ENCODE data around the gene CYP3A4.
"Not testable (repeated sequence)": the region's sequence is repeated elsewhere in the genome, so short reads cannot be mapped to it uniquely, and the experiment has no call there.

Gene CYP3A4

DNA sequence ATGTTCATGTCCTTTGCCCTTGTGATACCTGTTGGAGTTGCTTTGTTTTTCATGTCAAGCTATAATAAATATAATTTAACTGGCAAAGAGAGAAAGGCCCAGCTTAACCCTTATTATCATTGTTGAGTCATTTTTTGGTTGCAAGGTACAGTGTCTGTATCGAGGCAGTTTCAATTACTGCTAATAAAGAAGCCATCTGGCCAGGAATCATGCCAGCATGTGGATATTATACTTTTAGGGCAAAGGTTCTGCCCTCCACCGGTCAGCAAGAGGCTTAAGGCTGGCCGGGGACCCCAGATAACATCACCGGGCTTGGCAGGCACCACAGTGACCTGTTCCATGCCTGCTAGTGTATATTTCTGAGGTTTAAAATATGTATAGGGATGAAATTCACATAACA is 9.0 kb upstream of the CYP3A4 start:
- no peak for DNase-seq (ENCODE audit: low read depth)

DNA sequence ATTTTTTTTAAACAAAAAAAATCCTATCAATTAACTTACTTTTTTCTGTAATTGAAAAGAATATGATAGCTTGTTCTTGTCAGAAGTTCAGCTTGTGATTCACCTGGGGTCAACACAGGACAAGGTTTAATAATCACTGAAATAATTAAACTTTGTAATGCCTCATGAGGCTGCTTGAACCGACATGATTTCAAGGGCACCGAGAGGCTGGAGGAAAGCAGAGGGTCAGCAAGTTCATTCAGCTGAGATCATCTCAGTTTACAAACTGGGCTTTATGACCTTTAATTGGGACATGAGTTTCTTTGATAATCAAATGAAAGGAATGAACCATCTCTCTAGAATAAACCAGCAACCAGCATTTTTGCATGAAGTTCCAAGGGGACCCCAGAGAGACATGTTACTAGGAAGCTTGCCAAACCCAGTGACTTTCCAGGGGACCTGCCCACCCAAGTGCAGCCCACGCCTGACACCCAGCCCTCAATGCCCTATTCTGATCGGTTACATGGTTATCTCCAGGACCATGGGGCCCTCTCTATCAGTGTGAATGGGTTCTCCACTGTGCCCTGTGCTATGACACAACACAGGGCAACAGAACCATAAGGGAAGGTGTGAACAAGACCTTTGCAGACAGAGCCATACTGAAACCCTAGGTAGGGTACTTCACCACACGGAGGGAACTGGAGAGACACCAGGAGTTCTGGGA is 7.8 kb upstream of the CYP3A4 start:
- no peak for DNase-seq (ENCODE audit: low read depth)

DNA sequence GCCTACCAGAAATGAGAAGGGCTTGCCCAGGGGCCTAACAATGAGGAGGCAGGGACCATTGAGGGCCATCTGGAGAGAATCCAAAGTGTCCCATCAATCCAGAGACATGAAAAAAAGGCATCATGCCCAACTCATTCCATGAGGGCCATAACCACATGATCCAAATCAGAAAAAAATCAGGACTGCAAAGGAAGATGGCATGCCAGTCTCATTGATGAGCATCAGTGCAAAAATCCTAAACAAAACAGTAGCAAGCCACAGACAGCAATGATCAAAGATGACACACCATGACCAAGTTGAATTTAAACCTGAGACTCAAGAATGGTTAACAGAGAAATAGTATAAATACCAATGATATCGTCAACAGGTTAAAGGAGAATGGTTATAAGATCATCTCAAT is 7.0 kb upstream of the CYP3A4 start:
- DNase-seq (ENCODE audit: low read depth): no peak

DNA sequence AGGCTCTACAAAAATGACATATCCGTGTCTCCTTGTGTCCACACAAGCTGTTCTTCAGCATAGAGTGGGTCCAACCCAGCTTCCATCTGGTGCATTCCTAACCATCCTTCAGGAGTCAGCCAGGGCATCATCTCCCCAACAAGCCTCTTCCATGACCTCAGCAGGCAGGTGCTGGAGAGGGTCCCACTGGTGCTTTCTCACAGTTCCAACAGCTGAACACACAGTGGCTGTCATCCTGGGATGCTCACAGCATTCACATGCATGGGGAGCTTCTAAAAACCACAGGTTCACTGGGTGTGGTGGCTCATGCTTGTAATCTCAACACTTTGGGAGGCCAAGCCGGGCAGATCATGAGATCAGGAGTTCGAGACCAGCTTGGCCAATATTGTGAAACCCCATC is 6.4 kb upstream of the CYP3A4 start:
- DNase-seq (ENCODE audit: low read depth): no peak

DNA sequence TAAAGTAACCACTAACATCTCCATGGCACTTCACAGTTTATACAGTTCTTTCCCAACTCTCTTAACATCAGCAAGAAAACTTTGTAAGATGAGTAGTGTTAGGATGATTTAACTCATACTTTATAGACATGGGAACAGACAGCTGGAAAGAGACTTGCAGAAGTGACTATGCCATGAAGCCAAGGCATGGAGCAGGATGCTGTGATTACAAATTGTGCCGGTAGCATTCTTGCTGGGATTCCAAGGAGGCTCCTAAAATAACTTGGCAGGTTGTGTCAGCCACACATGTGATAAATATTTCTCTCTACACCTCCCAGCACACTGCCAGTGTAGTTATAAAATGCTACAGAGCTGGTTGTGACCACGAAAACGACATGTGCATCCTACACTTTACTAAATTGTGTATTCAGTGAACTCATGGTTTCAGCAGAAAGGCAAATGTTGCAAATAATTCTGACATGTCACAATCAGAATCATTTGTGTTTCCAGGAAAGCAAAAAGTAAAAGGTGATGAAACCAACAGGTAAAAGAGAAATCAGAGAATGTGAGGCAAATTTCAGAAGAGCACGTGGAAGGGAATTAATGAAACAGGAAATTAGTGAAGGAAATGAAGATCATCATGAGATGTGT is 5.6 kb upstream of the CYP3A4 start:
- DNase-seq (ENCODE audit: low read depth): no peak

DNA sequence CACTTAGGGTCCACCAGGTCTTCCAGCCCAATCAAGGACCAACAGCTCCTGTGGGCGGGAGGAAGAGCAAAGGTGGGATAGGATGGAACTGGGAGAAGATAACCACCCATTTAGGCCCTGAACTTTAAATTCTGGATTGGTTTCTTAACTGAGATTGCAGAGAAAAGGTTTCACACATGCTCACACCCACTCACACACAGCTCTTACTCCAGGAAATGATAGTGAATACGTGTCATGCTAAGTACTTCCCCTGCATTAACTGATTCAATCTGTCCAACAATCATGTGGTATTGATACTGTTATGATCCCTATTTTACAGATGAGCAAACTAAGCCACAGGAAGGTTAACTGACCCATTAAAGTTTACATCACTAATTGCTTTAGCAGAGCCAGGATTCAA is 4.6 kb upstream of the CYP3A4 start:
- no peak for DNase-seq (ENCODE audit: low read depth)

DNA sequence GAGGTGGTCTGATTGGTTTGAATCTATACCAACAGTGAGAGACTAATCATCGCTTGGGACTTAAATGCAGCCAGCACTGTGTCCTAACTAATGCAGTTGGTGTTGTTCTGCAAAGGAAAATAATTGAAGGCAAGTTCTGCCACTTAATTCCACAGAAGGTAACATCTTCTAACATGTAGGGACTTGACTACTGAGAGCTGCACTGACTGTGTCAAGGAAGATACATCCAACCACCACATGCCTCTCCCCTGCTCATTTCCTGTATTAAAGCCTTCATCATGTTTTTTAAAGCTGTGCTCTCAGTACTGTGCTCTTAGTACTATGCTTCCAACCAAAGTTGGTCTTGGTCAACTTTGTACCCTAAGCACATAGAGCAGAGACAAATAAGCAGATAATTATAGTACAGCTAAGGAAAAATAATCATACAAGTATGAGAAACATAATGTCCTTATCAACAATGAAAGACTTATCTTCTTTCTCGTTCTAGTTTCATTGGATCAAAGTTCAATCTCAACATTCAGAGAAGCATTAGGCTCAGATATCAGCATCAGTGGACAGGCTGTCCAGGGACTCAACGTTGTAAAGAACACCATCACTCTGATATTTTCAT is 2.8 kb upstream of the CYP3A4 start:
- no peak for DNase-seq (ENCODE audit: low read depth)

DNA sequence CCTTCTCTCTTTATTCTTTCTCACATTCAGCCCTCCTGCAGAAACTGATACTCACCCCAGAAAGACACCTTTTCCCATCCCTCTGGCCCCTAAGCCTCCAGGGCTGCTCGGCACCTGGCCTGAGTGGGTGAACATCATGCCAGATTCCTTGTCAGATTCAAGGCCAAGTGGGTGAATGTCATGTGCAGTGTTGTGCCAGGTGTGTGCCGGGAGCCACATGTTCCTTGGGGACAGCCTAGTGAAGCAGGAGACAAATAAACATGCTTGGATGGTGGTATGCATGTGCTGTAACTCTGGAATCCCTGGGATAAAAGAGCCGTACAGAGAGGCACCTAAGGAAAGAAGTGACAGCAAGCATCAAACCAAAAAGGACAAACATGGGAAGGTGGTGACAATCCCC is 1.7 kb upstream of the CYP3A4 start:
- DNase-seq (ENCODE audit: low read depth): not testable (repeated sequence)

DNA sequence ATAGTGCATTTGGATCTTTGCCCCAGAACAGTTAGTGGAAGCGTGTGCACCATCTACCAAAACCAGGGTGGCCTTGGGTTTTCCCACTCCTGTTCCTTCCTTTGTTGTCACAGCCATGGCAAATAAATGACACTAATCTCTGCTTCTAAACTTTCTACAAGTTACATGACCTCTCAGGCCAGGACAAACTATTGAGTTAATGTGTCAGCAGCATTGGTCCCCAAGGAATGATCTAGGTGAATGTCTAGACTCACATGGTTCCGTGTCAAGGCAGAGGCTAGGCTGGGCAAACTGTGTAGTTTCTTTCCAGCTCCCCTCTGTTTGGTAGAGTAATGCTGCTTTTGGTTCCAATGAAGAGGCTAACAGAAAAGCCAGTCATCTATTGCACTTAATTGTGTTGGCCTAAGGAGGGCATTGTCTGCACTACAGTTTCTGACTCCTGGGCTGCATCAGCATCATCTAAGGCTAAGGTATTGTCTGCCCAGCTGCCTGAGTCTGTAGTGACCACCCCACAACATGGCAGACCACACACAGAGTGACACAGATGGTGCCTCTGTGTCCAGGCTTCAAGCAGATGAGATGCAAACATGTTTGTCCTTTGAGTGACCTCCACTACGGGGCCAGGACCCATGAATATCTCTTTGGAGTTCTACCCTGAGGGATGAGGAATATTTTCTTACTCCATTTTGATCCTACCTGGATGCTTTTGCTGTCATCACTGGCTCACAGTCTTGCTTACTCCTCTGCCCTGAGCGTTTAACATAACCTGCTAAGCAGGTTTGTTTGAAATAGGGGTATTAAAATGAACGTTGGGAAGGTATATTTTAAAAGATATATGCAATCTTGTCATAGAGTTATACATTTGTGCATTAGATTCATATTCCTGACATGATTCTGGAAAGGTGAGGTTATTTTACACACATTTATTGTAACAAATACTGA is 1.7 kb downstream of the CYP3A4 start:
- no peak for DNase-seq (ENCODE audit: low read depth)

DNA sequence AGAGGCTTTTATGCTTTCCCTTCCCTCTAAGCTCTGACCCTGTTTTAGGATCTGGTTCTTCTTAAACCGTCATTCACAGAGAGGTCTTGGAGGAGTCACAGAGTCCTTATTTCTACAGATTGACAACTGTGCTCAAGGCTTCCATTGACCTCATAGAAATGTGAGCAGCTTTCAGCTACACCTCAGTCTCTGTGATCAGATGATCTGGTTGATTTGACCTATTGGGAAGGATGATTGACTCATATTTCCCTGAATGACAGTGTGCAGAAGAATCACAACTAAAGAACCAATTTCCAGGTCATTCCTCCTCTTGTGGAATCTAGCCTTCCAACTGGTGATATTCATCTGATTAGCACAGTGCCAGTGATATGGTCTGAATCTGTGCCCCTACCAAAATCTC is 3.4 kb downstream of the CYP3A4 start:
- no peak for DNase-seq (ENCODE audit: low read depth)

DNA sequence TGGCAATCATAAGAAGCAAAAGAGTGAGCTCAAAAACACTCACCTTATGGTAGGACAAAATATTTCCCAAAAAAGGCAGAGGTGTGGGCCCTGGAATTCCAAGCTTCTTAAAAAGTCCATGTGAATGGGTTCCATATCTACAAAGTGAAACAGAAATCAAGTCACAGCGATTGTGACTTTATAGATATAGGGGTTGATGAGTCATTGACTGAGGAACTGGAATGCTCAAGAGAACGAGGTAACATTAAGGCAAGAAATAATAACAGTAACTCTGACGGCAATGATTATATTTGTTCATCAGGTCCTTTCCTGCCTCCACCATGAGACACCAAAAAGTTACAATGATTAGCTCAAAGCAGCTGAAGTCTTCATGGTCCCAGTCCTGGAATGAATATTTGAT is 4.0 kb downstream of the CYP3A4 start:
- no peak for DNase-seq (ENCODE audit: low read depth)

DNA sequence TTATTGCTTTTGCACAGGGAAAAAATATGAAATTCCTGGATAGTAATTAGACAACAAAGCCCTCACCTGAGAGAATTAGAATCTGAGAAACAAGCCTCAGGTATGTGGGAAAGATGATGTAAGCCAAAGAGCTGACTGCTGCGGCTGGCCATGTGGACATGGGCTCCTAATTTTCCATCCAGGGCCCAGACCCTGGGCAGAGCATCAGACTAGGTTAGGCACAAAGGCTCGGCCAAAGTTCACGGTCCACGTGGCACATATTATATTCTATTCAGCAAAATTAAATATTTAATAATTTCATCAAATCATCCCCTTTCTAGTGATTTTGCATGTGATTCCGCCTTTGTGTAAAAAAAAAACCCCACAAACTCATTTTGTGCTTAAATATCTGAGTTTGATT is 5.1 kb downstream of the CYP3A4 start:
- DNase-seq (ENCODE audit: low read depth): no peak

DNA sequence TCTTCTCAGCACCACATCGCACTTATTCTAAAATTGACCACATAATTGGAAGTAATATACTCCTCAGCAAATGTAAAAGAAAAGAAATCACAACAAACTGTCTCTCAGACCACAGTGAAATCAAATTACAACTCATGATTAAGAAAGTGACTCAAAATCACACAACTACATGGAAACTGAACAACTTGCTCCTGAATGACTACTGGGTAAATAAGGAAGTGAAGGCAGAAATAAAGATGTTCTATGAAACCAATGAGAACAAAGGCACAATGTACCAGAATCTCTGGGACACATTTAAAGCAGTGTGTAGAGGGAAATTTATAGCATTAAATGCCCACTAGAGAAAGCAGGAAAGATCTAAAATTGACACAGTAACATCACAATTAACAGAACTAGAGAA is 10.6 kb downstream of the CYP3A4 start:
- not testable (repeated sequence) for DNase-seq (ENCODE audit: low read depth)

DNA sequence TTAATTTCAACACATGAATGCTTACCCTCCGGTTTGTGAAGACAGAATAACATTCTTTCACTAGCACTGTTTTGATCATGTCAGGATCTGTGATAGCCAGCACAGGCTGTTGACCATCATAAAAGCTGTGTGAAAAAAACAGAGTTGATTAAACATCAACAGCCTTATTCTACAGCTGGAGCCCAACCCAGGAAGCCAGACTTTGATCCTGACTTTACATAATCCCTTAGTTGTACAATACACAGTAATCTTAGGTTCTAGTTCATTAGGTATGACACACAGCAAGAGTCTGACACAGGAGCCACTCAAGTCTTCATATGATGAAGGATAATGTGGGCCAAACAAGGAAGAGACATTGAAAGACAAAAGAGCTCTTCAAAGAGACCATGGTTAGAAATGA is 11.4 kb downstream of the CYP3A4 start:
- no peak for DNase-seq (ENCODE audit: low read depth)

DNA sequence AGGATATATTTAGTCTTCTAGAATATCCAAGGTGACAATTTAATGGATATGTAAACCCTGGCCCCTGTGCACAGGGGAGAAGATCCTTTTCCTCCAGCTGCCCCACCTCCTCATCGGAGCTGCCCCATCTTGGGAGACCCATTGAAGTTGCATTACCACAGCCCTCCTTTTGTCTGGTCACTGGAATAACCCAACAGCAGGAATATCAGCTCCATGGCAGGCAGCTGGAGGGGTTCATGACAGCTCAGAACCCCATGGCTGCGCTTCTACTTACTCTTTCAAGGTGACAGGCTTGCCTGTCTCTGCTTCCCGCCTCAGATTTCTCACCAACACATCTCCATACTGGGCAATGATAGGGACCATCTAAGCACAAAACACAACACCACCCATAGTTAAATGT is 14.5 kb downstream of the CYP3A4 start:
- DNase-seq (ENCODE audit: low read depth): not testable (repeated sequence)

DNA sequence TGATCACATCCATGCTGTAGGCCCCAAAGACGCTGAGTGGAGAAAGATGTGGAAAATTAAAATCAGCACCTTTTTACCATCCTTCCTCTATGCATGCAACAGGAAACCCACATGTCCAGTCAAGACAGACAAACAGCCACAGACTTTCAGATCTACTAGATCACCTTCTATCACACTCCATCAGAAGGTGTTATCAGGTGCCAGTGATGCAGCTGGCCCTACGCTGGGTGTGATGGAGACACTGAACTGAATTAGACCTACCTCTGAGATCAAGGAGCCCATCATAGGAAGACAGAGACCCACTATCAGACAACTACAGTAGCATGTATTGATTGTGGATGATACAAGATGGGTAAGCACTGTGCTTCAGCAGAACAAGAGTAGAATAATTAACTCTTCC is 15.5 kb downstream of the CYP3A4 start:
- no peak for DNase-seq (ENCODE audit: low read depth)

DNA sequence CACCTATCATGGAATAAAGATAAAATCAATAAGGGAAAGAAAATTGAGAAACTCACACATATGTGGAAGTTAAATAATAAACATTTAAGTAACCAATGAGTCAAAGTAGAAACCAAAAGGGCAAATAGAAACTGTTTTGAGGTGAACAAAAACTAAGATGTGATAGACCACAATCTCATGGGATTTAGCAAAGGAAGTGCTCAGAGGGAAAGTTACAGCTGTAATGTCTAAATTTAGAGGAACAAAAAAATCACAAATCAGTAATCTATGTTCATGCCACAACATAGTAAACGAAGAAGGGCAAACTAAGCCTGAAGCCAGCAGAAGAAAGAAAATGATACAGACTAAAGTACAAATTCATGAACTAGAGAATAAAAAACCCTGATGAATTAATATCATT is 16.3 kb downstream of the CYP3A4 start:
- DNase-seq (ENCODE audit: low read depth): no peak

DNA sequence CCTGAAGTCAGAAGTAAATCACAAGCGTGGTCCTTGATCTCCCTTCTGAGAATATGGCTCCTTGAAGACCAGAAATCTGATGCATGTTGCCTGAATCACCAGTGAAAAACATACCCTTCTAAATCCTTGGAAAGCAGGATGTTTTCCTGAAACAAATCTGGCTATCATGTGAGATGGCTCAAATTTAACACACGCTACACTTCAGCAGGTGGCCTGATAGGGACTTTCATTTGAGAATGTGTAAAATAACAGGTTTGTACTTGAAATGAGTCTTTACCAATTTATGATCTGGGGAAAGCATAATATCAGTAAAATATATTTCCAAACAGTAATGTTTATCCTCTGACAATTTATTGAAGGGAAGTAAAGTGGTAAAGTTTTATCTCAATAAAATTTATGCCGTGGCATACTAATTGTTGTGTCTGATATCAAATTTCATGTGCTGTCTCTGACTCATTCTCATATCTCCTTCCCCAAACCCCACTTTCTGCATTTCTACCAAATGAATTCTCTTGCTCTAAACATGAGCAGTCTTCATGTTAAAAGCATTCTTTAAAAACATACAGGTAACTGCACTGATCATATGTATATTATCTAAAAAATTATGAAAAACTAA is 17.4 kb downstream of the CYP3A4 start:
- DNase-seq (ENCODE audit: low read depth): no peak

DNA sequence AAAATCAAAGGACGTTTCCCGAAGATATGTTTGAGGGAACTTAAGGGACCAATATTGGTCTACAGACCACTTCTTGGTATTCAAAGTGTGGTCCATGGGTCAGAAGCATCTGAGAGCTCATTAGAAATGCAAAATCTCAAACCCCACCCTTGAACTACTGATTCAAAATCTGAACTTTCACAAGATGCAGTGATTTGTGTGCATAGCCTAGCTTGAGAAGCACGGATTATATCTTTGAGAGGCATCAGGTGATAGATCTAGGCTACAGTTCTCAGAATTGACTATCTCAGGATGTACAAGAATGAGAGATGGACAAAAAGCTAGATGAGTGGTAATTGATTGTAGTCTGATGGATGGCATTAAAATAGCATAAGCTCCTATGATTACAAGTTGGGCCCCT is 19.5 kb downstream of the CYP3A4 start:
- DNase-seq (ENCODE audit: low read depth): no peak

DNA sequence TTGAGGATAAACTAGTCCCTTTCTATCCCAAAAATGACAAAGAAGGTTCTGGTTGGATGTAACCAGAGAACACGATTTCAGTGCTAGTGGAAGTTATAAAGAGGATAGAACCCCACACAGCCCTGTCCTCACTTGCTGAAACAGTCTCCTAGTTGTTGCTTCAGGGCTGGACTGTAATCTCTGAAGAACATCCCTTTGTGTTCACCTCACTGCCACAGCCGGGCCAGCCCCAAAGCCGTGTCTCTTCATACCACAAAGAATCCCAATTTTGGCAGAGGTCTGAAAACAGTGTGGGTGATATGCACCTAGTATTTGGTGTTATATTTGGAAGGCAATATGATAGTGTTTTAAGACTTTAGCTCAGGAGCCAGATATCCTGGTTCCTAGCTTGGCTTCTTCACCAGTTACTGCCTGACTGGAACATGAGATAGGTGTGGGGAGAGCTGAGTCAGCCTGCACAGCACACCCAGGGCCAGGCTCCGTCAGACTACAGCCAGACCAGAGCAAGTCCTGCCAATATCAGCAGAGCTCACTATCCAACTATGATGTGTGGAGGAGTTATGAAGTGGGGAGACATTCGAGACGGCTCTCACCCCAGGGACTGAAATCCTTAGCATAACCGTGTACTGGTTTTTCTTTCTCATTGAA is 21.2 kb downstream of the CYP3A4 start:
- DNase-seq (ENCODE audit: low read depth): no peak

DNA sequence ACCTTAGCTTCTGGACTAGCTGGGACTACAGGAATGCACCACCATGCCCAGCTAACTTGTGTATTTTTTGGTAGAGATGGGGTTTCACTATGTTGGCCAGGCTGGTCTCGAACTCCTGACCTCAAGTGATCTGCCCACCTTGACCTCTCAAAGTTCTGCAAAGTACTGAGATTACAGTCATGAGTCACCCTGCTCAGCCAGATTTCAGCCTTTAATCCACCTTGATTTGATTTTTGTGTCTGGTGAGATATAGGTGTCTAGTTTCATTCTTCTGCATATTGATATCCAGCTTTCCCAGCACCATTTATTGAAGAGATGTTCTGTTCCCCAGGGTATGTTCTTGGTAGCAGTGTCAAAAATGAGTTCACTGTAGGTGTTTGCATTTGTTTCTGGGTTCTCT is 28.9 kb downstream of the CYP3A4 start:
- DNase-seq (ENCODE audit: low read depth): no peak

DNA sequence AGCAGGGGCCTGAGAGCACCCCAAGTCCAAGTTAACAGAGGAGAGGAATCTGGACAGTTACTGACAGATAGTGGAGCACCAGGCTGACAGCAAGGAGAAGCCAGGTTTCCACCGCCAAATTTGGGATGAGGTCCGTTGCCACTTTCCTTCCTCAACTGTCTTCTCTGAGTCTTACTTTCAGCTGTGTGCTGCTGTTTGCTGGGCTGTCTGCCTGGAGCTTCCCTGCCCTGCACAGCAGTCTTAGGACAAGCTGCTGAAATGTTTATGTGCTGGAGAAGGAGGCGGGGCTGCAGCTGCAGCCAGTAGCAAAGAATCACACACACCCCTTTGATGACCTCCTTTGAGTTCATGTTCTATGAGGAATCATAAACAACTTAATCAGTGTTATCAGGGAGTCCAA is 31.6 kb downstream of the CYP3A4 start:
- DNase-seq (ENCODE audit: low read depth): no peak
